GM06990 (cell line): ENCODE data around the gene PTPRD.
A peak's percentile ranks its signal among the peaks of the same experiment; 100 is the strongest.

Experiments
- DNase-seq: peaks from one replicate; pipeline ENCODE4 v3.0.0-alpha.2; 2011; ENCODE audit not compliant: insufficient read length; ENCODE audit errors: extremely low read depth
- H3K27me3 ChIP-seq: replicated peaks from 2 replicates; pipeline ENCODE4 v1.6.0; 2011; ENCODE audit warnings: low read length; ENCODE audit not compliant: control insufficient read depth, insufficient read depth
- H3K36me3 ChIP-seq: 2 replicates; pipeline ENCODE4 v1.5.1; 2011; ENCODE audit warnings: low read length; ENCODE audit not compliant: control insufficient read depth, insufficient read depth
- H3K4me3 ChIP-seq: replicated peaks from 2 replicates; pipeline ENCODE4 v1.5.1; 2011; ENCODE audit warnings: low read depth, mild to moderate bottlenecking, control low read depth, low read length
- TF ChIP-seq, protein P1 (sequence below): IDR thresholded peaks from 2 replicates; pipeline ENCODE4 v1.5.1; 2011; ENCODE audit warnings: low read length, control low read depth, mild to moderate bottlenecking, inconsistent platforms; ENCODE audit not compliant: insufficient read depth, poor library complexity, severe bottlenecking

The PTPRD gene

DNA sequence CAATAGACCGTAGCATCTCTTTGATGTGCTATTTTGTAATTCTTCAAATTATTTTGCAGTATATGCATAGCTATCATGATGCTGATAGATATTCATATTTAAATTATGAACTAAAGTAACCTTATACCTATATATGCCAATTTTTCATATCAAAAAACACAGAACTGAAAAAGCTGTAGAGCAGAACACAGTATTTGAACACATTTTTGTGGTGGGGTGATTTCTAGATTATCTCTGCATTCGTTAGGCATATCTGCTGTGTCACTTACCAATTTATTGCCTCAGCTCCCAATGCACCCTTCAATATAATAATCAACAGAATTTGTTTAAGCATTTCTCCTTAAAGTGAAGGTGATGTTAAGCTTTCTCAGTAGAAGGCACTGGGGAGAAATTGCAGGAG lies 998.2 kb downstream of the PTPRD start:
- H3K4me3 ChIP-seq: no peak overlapping the region
- TF ChIP-seq, protein P1, sequence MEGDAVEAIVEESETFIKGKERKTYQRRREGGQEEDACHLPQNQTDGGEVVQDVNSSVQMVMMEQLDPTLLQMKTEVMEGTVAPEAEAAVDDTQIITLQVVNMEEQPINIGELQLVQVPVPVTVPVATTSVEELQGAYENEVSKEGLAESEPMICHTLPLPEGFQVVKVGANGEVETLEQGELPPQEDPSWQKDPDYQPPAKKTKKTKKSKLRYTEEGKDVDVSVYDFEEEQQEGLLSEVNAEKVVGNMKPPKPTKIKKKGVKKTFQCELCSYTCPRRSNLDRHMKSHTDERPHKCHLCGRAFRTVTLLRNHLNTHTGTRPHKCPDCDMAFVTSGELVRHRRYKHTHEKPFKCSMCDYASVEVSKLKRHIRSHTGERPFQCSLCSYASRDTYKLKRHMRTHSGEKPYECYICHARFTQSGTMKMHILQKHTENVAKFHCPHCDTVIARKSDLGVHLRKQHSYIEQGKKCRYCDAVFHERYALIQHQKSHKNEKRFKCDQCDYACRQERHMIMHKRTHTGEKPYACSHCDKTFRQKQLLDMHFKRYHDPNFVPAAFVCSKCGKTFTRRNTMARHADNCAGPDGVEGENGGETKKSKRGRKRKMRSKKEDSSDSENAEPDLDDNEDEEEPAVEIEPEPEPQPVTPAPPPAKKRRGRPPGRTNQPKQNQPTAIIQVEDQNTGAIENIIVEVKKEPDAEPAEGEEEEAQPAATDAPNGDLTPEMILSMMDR: no peak
- no peak for DNase-seq
- no peaks in the 10 kb centered on the region for H3K27me3 ChIP-seq
- no peaks in the 10 kb centered on the region for H3K36me3 ChIP-seq

DNA sequence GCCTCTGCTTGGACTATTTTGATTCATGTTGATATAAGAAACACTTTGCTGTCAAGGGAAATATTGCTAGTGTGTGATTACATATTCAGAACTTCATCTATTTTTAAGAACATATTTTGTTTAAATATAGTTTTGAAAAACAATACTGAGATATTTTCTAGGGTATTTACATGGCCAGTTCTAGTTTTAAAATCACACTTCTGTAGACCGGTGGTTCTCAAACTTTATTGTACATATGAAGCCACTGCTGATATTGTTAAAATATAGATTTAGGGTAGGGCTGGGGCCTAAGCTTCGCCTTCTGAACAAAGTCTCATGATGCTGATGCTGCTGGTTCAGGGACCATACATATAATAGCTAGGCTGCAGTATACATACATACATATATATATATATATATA lies 1000.0 kb downstream of the PTPRD start:
- H3K36me3 ChIP-seq: no peaks in the 10 kb centered on the region
- TF ChIP-seq, protein P1: no peak
- H3K4me3 ChIP-seq: no peak overlapping the region
- no peaks in the 10 kb centered on the region for H3K27me3 ChIP-seq
- no peak for DNase-seq

DNA sequence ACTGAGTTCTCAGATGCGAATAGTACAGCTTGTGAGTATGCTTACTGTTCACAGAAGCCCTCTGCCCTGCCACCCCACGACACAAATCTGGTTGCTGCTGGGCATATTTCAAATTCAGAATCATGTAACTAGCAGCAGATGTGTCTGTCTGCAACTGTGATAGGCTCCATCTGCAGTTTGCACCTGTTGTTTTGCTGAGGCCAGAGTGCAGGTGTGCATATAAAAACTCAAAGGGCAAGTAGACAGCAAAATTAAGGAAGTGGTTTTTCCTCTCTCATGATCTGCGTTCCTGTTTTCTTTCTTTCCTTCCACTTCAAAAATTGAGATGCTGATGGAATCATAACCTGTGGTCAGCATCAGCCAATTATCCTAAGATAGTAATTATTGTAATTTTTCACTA lies 1000.5 kb downstream of the PTPRD start:
- Histone ChIP-seq H3K27me3 (no peaks in the 10 kb centered on the region), H3K4me3 (no peak overlapping the region), H3K36me3 (no peaks in the 10 kb centered on the region)
- DNase-seq: no peak
- TF ChIP-seq, protein P1: no peak

- TF ChIP-seq, protein P1: no peak
- Histone ChIP-seq H3K27me3 (no peaks in the 10 kb centered on the region), H3K36me3 (no peaks in the 10 kb centered on the region), H3K4me3 (no peak overlapping the region)
- no peak for DNase-seq
Measured at GRCh38 chr9:9605681-9606080, 1007.1 kb downstream of the PTPRD start.

DNA sequence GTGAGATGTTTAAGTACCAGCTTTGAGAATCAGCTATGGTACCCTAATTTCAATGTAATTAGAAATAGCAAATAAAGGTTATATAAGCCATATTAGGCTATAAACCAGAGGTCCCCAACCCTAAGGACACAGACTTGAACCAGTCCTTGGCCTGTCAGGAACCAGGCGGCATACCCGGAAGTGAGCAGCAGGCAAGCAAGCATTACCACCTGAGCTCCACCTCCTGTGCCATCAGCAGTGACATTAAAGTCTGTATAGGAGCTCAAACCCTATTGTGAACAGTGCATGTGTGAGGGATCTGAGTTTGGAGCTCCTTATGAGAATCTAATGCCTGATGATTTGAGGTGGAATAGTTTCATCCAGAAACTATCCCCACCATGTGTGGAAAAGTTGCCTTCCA lies 1009.5 kb downstream of the PTPRD start:
- no peak for DNase-seq
- Histone ChIP-seq H3K27me3 (no peaks in the 10 kb centered on the region), H3K36me3 (no peaks in the 10 kb centered on the region), H3K4me3 (no peak overlapping the region)
- TF ChIP-seq, protein P1: no peak

DNA sequence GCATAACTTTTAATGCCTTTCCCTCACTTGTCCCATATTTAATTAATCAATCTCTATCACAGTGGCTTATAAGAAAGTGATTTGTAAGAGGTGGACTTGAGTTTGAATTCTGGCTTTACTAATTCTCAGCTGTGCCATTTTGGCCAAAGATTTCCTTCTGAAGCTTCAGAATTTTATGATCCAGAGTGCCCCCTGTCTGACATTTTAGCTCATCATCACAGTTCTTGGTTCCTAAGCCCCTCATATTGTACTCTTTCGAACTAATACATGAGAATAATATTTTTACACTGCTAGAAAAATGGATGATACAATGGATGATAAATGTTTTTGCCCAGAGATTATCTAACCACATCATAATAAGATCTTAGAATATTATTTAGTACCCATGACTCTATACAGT lies 1014.1 kb downstream of the PTPRD start:
- H3K4me3 ChIP-seq: no peak overlapping the region
- TF ChIP-seq, protein P1: peak; percentile 21

More for the DNA sequence above, 1014.1 kb downstream of the PTPRD start:
- no peak for DNase-seq
- Histone ChIP-seq H3K27me3 (no peaks in the 10 kb centered on the region), H3K36me3 (no peaks in the 10 kb centered on the region)
